HEK293 (cell line): ENCODE results near the gene CLASP1.

ENCODE experiments used
- CTCF ChIA-PET: fragments of 350-600 bp; formaldehyde crosslinking; extraction: SDS; loops from one replicate; lab custom pipeline; 2021; ENCODE audit warnings: antibody characterized with exemption; lab: Yijun Ruan, JAX
- POLR2A ChIA-PET: fragments of 300-600 bp; formaldehyde crosslinking; extraction: SDS; loops from one replicate; lab custom pipeline; 2020; ENCODE audit warnings: antibody characterized with exemption, inconsistent platforms; lab: Yijun Ruan, JAX
- H3K27ac ChIP-seq: fragments of 200-500 bp; sonication (Bioruptor generic); 2 replicates; pipeline ENCODE4 v1.5.1; 2014; ENCODE audit warnings: low read depth, low read length, control low read depth, inconsistent platforms; ENCODE audit errors: extremely low read depth
- H3K36me3 ChIP-seq, 2 experiments: fragments of 200-500 bp in 1 of 2; sonication (Bioruptor generic) in 1 of 2; 1 replicate in 1 of 2; 2 replicates in 1 of 2; pipeline ENCODE4 v1.5.1; 2014 to 2017; ENCODE audit warnings: inconsistent platforms in 2 of 2, low read length in 2 of 2; ENCODE audit not compliant: control insufficient read depth in 2 of 2, insufficient read depth in 1 of 2
- H3K4me1 ChIP-seq: fragments of 200-500 bp; sonication (Bioruptor generic); 2 replicates; pipeline ENCODE4 v1.5.1; 2014; ENCODE audit warnings: mild to moderate bottlenecking, low read length, inconsistent platforms; ENCODE audit not compliant: control insufficient read depth, insufficient read depth
- H3K4me3 ChIP-seq: 2 replicates; pipeline ENCODE4 v1.5.1; 2011; ENCODE audit warnings: low read depth, mild to moderate bottlenecking, control low read depth, low read length, moderate library complexity
- H3K9me3 ChIP-seq: fragments of 200-500 bp; sonication (Bioruptor generic); 2 replicates; pipeline ENCODE4 v1.5.1; 2014; ENCODE audit warnings: low read depth, low read length, inconsistent platforms; ENCODE audit not compliant: control insufficient read depth, insufficient read depth
- BCL11A ChIP-seq: fragments of 450-650 bp; formaldehyde crosslinking; IDR thresholded peaks from 2 replicates; pipeline ENCODE4 v1.5.1; 2016; ENCODE audit warnings: low read depth, missing biosample characterization, missing genetic modification characterization
- GLI2 ChIP-seq: fragments of 450-650 bp; formaldehyde crosslinking; IDR thresholded peaks from 2 replicates; pipeline ENCODE4; 2017; ENCODE audit warnings: missing biosample characterization, missing genetic modification characterization, low read depth, borderline replicate concordance
- GLIS2 ChIP-seq: fragments of 450-650 bp; formaldehyde crosslinking; IDR thresholded peaks from 2 replicates; pipeline ENCODE4 v1.5.1; 2016; ENCODE audit warnings: missing biosample characterization, missing genetic modification characterization
- HOXA7 ChIP-seq: sonication (generic); formaldehyde crosslinking; IDR thresholded peaks from 2 replicates; pipeline ENCODE4 v1.8.1; 2022; ENCODE audit warnings: missing genetic modification reagents, borderline replicate concordance
- KLF7 ChIP-seq: fragments of 450-650 bp; formaldehyde crosslinking; IDR thresholded peaks from 2 replicates; pipeline ENCODE4 v1.5.1; 2016; ENCODE audit warnings: missing biosample characterization, missing genetic modification characterization, borderline replicate concordance
- KLF8 ChIP-seq: fragments of 450-650 bp; formaldehyde crosslinking; IDR thresholded peaks from 2 replicates; pipeline ENCODE4 v1.5.1; 2016; ENCODE audit warnings: missing biosample characterization, missing genetic modification characterization
- MEIS1 ChIP-seq: sonication (generic); formaldehyde crosslinking; IDR thresholded peaks from 2 replicates; pipeline ENCODE4 v1.8.1; 2022; ENCODE audit warnings: missing genetic modification reagents, mild to moderate bottlenecking, borderline replicate concordance
- SP3 ChIP-seq: fragments of 450-650 bp; formaldehyde crosslinking; IDR thresholded peaks from 2 replicates; pipeline ENCODE4 v1.5.1; 2016; ENCODE audit warnings: missing biosample characterization, missing genetic modification characterization
- ZBTB21 ChIP-seq: fragments of 450-650 bp; formaldehyde crosslinking; IDR thresholded peaks from 2 replicates; pipeline ENCODE4 v1.5.1; 2017; ENCODE audit warnings: missing biosample characterization, missing genetic modification characterization
- ZFP37 ChIP-seq: fragments of 450-650 bp; formaldehyde crosslinking; IDR thresholded peaks from 2 replicates; pipeline ENCODE4 v1.5.1; 2016; ENCODE audit warnings: missing biosample characterization, missing genetic modification characterization
- ZFP69B ChIP-seq: fragments of 450-650 bp; formaldehyde crosslinking; IDR thresholded peaks from 2 replicates; pipeline ENCODE4 v1.5.1; 2016; ENCODE audit warnings: missing biosample characterization, missing genetic modification characterization
- ZNF10 ChIP-seq: fragments of 450-650 bp; formaldehyde crosslinking; IDR thresholded peaks from 2 replicates; pipeline ENCODE4 v1.5.1; 2017; ENCODE audit warnings: missing biosample characterization, missing genetic modification characterization
- ZNF16 ChIP-seq: fragments of 450-650 bp; formaldehyde crosslinking; IDR thresholded peaks from 2 replicates; pipeline ENCODE4 v1.5.1; 2016; ENCODE audit warnings: low read depth, missing biosample characterization, missing genetic modification characterization
- ZNF335 ChIP-seq: fragments of 450-650 bp; formaldehyde crosslinking; conservative IDR thresholded peaks from 2 replicates; pipeline ENCODE4 v1.5.1; 2016; ENCODE audit warnings: missing biosample characterization, missing genetic modification characterization
- ZNF391 ChIP-seq: fragments of 450-650 bp; formaldehyde crosslinking; IDR thresholded peaks from 2 replicates; pipeline ENCODE4 v1.5.1; 2016; ENCODE audit warnings: low read depth, missing biosample characterization, missing genetic modification characterization, borderline replicate concordance
- ZNF513 ChIP-seq: fragments of 450-650 bp; IDR thresholded peaks from 2 replicates; pipeline ENCODE4 v1.5.1; 2018; ENCODE audit warnings: missing biosample characterization, missing genetic modification characterization
- ZNF521 ChIP-seq: fragments of 450-650 bp; formaldehyde crosslinking; IDR thresholded peaks from 2 replicates; pipeline ENCODE4 v1.5.1; 2017; ENCODE audit warnings: missing biosample characterization, mild to moderate bottlenecking, missing genetic modification characterization
- ZNF692 ChIP-seq: fragments of 450-650 bp; formaldehyde crosslinking; IDR thresholded peaks from 2 replicates; pipeline ENCODE4 v1.5.1; 2016; ENCODE audit warnings: missing biosample characterization, missing genetic modification characterization
- ZNF701 ChIP-seq: fragments of 450-650 bp; formaldehyde crosslinking; IDR thresholded peaks from 2 replicates; pipeline ENCODE4 v1.5.1; 2016; ENCODE audit warnings: missing biosample characterization, missing genetic modification characterization
- ZNF785 ChIP-seq: fragments of 450-650 bp; formaldehyde crosslinking; IDR thresholded peaks from 2 replicates; pipeline ENCODE4 v1.5.1; 2016; ENCODE audit warnings: missing biosample characterization, missing genetic modification characterization
- ZNF791 ChIP-seq: fragments of 450-650 bp; formaldehyde crosslinking; IDR thresholded peaks from 2 replicates; pipeline ENCODE4 v1.5.1; 2016; ENCODE audit warnings: missing biosample characterization, missing genetic modification characterization
- TF ChIP-seq, protein P1 (sequence below): fragments of 450-650 bp; formaldehyde crosslinking; IDR thresholded peaks from 2 replicates; pipeline ENCODE4 v1.5.1; 2016; ENCODE audit warnings: missing biosample characterization, missing genetic modification characterization

Gene CLASP1

DNA sequence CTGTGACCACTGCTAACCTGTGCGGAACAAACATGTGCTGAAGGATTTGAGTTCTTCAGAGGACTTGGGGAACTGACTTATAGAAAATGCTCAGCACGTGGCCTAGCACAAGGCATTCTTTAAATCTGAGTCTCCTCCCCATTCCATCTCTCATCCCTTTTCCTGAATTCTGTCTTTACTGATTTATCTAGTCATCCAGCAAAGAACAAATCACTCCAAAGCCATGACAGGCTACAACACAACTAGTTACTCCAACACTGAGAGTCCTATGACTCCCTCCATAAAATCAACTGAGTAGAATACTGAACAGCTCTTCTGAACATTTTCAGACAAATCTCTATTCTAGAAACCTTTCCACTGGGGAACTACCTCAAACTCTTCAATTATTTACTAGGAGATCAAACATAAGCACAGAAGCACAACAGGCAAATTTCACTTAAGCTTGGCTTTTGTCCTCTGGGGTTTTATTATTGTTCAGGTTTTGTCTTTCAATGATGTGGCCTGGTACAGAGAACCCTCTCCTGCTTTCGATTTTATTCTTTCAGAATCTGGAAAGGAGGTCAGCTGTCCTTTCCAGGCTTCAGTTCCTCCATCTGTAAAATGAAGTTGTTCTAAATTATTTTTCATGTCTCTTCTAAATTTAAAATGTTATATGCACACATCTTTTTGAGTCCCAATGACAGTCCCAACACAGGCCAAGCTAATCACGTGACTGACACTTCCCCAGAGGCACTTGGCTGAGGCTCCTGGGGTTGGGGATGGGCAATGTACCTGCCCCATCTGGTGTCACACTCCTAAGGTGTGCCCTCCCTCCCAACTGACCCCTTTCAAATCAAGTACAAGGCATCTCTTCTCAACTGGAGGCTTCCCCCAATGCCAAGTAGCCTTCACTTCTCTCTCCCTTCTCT, 86.7 kb downstream of the CLASP1 start (continued):
- no peak for TF ChIP-seq ZNF16 (tag by site-specific recombination)
- TF ChIP-seq KLF7 (tag by site-specific recombination) = no peak
- TF ChIP-seq ZBTB21 (tag by site-specific recombination) = no peak
- no peak for TF ChIP-seq ZNF521 (tag by site-specific recombination)
- no peak for TF ChIP-seq ZNF785 (tag by site-specific recombination)

- Histone ChIP-seq H3K9me3 (no peaks in the 10 kb centered on the region), H3K36me3 (no peaks in the 10 kb centered on the region), H3K4me3 (no peak overlapping the region), H3K4me1 (peaks cover 14% of the 10 kb centered on the region)
- no peak for TF ChIP-seq BCL11A
- TF ChIP-seq ZNF10 (tag by site-specific recombination) = no peak
- no peak for TF ChIP-seq ZNF701 (tag by site-specific recombination)
- TF ChIP-seq GLI2 (tag by site-specific recombination) = no peak
- no peak for TF ChIP-seq ZNF692 (tag by site-specific recombination)
- no peak for TF ChIP-seq ZNF791 (tag by site-specific recombination)
- TF ChIP-seq ZNF335 (tag by site-specific recombination) = no peak
- no peak for TF ChIP-seq ZNF391 (tag by site-specific recombination)
- TF ChIP-seq ZBTB21 (tag by site-specific recombination) = no peak
- TF ChIP-seq ZFP37 = no peak
- no peak for TF ChIP-seq HOXA7 (CRISPR knock-in tag)
- no peak for TF ChIP-seq KLF8
- TF ChIP-seq MEIS1 (CRISPR knock-in tag) = no peak
- TF ChIP-seq, all 188 proteins: peak for 0
- no peak overlapping the region for H3K27ac ChIP-seq
- POLR2A ChIA-PET = no interaction called here
- CTCF ChIA-PET = no interaction called here
Measured at GRCh38 chr2:121561617-121562268, 87.5 kb downstream of the CLASP1 start.

DNA sequence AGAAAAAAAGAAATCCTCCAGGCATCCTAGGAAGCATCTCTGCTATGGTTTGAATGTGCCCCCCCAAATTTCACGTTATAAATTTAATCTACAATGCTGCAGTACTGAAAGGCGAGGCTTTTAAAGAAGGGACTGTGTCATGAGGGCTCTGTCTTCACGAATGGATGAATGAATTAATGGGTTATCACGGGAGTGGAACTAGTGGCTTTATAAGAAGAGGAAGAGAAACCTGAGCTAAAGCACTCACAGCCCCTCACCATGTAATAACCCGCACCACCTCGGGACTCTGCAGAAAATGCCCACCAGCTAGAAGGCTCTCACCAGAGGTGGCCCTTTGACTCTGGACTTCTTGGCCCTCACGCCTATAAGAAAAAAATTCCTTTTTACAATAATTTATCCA, 90.9 kb downstream of the CLASP1 start:
- POLR2A ChIA-PET = no interaction called here
- no peaks in the 10 kb centered on the region for H3K4me1 ChIP-seq
- TF ChIP-seq ZNF16 (tag by site-specific recombination) (no peak), ZNF391 (tag by site-specific recombination) (no peak), GLIS2 (tag by site-specific recombination) (no peak), ZNF513 (tag by site-specific recombination) (no peak), ZFP69B (tag by site-specific recombination) (no peak), KLF7 (tag by site-specific recombination) (no peak), SP3 (tag by site-specific recombination) (no peak)
- TF ChIP-seq, protein P1, sequence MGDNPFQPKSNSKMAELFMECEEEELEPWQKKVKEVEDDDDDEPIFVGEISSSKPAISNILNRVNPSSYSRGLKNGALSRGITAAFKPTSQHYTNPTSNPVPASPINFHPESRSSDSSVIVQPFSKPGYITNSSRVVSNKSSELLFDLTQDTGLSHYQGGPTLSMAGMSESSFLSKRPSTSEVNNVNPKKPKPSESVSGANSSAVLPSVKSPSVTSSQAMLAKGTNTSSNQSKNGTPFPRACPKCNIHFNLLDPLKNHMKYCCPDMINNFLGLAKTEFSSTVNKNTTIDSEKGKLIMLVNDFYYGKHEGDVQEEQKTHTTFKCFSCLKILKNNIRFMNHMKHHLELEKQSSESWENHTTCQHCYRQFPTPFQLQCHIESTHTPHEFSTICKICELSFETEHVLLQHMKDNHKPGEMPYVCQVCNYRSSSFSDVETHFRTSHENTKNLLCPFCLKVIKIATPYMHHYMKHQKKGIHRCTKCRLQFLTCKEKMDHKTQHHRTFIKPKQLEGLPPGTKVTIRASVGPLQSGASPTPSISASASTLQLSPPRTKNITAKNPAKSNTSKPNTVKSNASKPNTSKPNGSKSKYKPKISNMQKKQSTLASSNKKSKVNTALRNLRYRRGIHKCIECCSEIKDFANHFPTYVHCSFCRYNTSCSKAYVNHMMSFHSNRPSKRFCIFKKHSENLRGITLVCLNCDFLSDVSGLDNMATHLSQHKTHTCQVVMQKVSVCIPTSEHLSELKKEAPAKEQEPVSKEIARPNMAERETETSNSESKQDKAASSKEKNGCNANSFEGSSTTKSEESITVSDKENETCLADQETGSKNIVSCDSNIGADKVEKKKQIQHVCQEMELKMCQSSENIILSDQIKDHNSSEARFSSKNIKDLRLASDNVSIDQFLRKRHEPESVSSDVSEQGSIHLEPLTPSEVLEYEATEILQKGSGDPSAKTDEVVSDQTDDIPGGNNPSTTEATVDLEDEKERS (tag by site-specific recombination) = no peak
- TF ChIP-seq, all 188 proteins: peak for 0
- no peak overlapping the region for H3K27ac ChIP-seq
- H3K4me3 ChIP-seq = no peak overlapping the region
- no peaks in the 10 kb centered on the region for H3K9me3 ChIP-seq
- no peaks in the 10 kb centered on the region; a peak in 1 of 3 replicates for H3K36me3 ChIP-seq
- CTCF ChIA-PET = interaction anchor here (0.7 kb wide), 2 partner anchors 9 to 37 kb away, joined by 3 to 4 read pairs; no protein-coding TSS in a partner anchor
